Activated gamma-delta T cell (primary cell): ENCODE measurements around the gene CORO7.

Experiments used
- DNase-seq: peaks from one replicate; lab custom pipeline; 2025; lab: John Stamatoyannopoulos, UW
- total RNA-seq, 2 donors: gene quantifications; one replicate each; lab custom pipeline; 2026; lab: John Stamatoyannopoulos, UW

The CORO7 gene
- total RNA-seq: 33.5 to 41.2 reads per million in 2 donors

DNA sequence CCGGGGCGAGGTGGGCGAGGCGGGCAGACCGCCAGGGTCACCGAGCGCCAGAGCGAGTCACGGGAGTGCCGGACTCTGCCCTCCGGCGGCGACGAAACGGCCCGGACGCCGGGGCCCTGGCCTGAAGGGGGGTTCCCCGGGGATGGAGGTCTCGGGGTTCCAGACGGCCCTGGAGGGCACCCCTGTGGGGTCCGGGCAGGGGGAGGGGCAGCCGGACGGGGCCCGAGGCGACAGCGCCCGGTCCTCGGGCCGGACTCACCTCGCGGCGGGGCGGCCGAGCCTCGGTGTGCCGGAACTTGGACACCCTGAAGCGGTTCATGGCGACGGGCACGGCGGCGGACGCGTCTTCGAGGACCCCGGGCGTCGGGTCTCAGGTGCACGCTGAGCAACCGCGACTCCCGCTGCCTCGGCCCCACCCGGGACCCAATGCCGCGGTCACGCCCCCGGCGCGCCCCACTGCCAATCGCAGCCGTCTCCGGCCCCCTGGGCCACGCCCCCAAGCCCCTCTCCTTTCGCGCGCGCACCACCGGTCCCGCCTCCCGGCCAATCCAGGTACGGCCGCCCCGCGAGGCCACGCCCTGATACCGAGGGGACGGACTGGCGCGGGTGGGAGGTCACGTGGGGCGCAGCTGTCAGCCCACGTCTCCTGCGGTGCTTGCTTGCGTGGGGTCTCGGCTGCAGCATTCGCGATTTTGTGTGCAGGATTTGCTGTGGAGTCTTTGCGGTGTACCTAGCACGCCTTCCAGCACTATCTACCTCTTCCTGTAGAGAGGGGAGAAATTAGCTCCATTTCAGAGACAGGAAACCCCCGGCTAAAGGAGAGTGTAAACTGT, at the start of gene CORO7:
Gene CORO7 (minus strand): TSS at position 397 of the 833 bp plus-strand sequence. CDS start 78 bp downstream, at position 319.
- peak; percentile 100 for DNase-seq

DNA sequence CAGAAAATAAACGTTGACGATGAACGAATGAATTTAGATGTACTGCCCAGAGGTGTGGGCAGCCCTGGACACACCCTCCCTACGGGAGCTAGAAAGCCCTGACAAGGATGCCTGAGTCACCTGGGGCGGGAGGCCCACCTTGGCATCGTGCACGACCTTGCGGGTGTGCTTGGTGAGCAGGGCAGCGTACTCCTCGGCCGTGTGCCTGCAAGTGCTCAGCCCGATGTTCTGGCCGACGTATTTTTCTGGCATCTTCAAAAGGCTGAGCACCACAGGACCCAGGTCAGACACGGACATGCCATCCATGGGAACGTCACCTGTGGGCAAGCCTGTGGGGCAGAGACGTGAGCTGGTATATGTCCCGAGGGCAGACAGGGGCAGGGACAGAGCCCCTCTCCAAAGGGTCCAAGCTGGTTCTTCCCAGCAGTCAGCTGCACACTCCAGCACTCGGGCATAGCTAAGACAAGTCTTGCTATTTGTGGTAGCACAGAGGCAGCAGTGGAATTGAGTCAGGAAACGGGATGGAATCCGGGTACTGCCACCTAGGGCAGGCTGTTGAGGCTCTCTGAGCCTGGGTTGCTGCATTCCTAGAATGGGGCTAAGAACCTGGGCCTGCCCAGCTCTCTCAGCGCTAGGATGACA, 47.2 kb upstream of the CORO7 start:
- no peak for DNase-seq

GRCh38 chr16:4461250-4462085, 45.1 kb upstream of the CORO7 start:
- no peak for DNase-seq

- no peak for DNase-seq
Observed at GRCh38 chr16:4460936-4461249, 44.5 kb upstream of the CORO7 start.

DNA sequence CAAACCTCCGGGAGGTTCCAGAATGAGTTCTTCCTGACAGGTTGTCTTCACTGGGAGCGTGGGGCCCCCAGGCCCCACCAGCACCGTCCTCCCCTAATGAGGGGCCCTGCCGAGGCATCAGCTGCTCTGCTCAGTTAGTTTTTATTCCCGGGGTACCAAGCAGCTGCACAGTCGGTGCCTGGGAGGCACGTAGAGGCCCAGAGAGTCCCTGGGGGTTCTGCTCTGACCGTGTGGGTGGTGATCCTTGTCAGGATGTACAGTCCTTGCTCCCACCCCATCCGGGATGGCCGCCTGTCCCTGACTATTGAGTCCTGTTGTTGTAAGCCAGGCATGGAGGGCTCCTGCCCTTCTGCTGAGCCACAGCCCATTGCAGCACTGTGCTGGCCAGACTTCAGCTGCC, 39.6 kb upstream of the CORO7 start:
- DNase-seq: no peak

DNA sequence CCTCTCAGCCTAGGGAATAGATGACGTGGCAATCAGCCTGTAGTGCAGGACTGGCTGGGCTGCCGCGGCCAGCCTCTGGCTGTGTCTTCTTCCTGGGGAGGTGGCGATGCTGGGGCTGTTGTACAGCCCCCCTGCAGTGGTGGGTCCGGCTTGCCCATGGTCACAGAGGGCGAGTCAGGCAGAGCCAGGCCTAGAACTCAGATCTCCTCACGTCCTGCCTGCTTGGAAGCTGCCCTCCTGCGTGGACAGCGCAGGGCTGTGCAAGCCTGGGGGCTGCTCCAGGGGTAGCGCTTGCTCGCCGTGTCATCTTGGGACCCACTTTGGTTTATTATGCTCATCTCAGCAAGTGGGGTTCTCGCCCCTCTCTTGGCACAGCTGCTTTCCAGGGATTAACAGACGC, 38.7 kb upstream of the CORO7 start:
- no peak for DNase-seq

GRCh38 chr16:4454623-4455022, 38.2 kb upstream of the CORO7 start:
- DNase-seq: no peak

- no peak for DNase-seq
Observed at GRCh38 chr16:4452674-4453073, 36.3 kb upstream of the CORO7 start.

DNA sequence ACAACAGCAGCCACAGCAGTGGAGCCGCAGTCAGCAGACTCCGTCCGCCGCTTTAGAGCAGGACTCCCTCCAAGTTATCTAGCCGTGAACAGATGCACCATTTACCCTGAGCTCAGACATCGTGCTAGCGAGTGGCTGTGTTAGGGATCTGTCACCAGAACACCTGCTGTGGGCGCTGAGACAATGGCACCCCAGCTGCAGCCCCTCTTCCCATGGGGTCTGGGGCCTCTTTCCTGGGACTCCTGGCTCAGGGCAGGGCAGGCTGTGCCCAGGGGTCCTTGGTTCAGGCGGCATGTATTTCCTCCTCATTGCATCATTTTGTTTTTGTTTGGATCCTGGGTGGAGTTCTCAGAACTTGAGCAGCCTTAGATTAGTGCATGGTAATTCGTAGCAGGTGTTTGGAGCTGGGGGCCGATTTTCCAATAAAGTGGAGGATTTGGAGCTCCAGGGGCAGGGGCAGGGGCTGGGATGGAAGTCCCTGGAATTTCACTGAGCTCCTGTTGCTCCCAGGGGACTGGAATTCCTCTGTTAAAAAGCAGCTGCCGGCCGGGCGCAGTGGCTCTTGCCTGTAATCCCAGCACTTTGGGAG, 34.6 kb upstream of the CORO7 start:
- DNase-seq: no peak

GRCh38 chr16:4450430-4450829, 34.0 kb upstream of the CORO7 start:
- DNase-seq: no peak

DNA sequence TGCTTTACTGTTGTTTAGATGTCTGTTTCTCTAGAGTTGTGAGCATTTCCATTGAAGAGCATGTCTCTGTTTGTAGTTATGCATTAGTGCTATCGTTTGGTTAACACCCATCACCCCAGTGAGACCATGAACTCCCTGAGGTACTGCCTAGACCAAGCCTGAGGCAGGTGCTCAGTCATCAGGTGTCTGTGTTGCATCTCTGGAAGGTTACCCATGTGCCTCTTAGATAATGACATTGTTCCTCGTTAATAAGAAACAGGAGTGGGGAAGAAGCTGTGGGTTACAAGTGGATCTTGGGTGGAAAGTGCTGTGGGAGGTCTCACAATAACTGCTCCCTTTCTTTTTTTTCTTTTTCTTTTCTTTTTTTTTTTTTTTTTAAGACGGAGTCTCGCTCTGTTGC, 27.6 kb upstream of the CORO7 start:
- no peak for DNase-seq

- DNase-seq: no peak
Observed at GRCh38 chr16:4443271-4443670, 26.9 kb upstream of the CORO7 start.

DNA sequence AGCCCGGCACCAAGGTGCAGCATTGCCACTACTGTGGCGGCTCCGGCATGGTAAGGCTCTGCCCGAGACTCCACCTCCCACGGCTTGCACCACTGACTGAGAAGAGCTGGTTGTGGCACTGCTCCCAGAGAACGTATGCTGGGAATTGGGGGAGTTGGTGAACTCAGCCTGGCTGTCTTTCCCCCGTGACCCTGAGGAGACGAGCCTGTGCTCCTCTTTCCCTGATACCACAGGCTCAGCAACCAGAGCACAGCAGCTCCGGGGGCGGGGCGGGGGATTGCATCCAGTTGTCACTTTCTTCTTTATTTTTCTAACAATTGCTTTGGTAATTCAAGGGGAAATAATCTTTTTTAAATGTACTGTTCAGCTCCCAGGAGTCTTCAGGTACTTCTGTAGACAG, 26.0 kb upstream of the CORO7 start:
- no peak for DNase-seq

DNA sequence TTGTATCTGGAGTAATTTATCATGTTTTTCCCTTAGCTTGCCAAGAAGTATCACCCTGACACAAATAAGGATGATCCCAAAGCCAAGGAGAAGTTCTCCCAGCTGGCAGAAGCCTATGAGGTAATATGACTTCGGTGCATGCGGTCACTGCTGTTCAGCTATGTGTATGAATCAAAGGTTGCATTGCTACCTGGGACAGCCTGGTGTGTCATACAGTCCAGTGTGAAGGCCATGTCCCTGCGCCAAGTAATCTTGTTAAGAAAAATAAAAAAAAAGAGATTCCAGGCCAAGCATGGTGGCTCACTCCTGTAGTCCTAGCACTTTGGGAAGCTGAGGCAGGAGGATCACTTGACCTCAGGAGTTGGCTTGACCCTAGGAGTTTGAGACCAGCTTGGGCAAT, 21.0 kb upstream of the CORO7 start:
- no peak for DNase-seq

GRCh38 chr16:4435337-4436067, 19.1 kb upstream of the CORO7 start:
- DNase-seq: no peak

DNA sequence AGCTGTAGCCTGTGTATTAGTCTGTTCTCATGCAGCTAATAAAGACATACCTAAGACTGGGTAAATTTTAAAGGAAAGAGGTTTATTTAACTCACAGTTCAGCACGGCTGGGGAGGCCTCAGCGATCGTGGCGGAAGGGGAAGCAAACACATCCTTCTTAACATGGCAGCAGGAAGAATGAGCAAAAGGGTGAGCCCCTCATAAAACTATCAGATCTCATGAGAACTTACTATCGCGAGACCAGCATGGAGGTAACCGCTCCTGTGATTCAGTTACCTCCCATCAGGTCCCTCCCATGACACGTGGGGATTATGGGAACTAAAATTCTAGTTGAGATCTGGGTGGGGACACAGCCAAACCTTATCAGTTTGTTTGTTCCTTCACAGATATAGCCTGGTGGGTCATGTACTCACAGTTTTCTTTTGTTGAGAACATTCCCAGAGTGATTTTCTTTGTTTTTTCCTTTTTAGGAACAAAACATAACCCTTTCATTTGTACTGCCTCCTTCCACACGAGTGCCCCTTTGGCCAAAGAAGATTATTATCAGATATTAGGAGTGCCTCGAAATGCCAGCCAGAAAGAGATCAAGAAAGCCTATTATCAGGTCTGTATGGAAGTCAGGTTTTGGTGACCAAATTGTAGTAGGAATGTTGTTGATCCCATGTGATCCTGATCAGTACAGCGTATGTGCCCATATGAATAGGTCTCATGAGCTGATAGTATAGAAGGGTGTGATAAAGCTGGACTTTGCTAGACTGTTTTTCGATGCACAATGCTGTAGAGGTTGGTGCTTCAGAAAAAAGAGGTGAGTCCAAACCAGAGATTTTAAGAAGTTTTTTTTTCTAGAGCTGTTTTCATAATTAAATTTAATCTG, 17.8 kb upstream of the CORO7 start:
- DNase-seq: no peak

DNA sequence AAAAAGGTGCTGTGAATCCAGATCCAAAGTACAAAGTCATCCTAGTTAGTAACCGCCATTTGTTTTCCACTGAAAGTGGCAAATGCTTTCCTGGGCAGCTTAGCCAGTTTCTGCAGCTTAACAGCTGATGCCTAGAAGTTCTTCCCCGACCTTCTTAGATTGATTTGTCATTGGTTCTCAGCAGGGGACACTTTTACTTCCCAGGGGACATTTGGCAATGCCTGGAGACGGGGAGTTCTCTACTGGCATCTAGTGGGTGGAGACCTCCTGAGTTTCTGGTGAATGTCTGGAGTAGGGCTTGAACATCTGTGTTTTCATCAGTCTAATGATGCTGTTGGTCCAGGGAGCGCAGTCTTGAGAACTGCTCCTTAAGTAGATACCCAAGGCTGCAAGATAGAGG, 16.8 kb upstream of the CORO7 start:
- no peak for DNase-seq

GRCh38 chr16:4431023-4431422, 14.6 kb upstream of the CORO7 start:
- DNase-seq: no peak

DNA sequence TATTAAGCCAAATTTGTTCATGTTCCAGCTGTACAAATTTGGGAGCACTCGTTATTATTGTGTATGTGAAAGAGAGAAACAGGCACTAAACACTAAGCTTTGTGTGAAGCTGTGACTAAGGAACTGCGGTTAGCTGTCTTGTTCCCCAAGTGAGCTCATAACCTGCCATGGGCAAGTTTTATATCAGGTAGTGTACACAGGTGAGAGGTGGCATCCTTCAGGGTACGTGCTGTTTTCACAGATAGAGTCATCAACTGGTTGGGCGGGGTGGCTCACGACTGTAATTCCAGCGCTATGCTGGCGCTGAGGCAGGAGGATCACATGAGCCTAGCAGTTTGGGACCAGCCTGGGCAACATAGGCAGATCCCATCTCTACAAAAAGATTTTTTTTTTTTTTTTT, 12.1 kb upstream of the CORO7 start:
- no peak for DNase-seq

- no peak for DNase-seq
Observed at GRCh38 chr16:4426722-4427372, 10.5 kb upstream of the CORO7 start.
